Right ventricle myocardium inferior (tissue), 1 donor: Measurements from ENCODE around the gene SNRNP200. TPM values are rescaled to one million over a fixed set of nuclear protein-coding genes. Genes with fewer than 3 reads are reported as not detected.

ENCODE experiments used
- ATAC-seq: fragments of 200-7000 bp; cut with Tn5 transposase; one replicate; pipeline ENCODE4 v1.9.1; 2020; ENCODE audit warnings: mild to moderate bottlenecking, moderate library complexity
- DNase-seq: peaks from one replicate; pipeline ENCODE4 v3.0.0; 2021; ENCODE audit errors: missing footprints
- intact Hi-C: fragments of 100-400 bp; cut with DNase I; formaldehyde crosslinking; loops from one replicate; pipeline ENCODE4 v1.11.0; 2022
- total RNA-seq: library from RNA; stranded (reverse); fragmentation: NEBNext Ultra II Directional; extraction: Animal tissue kit (Norgen Biotek cat#: 25700); gene quantifications from one replicate; pipeline ENCODE4 v1.2.1, GENCODE V29; 2021
- donor health status: DM: no; HTN: yes; CAD: no; lungs with severe emphysema.

SNRNP200 gene
- total RNA-seq, 1 donor from 2014 or later, result 50.9 TPM

GRCh38 chr2:96326990-96327820, 21.9 kb upstream of the SNRNP200 start:
- no peak for DNase-seq
- no peak for ATAC-seq
- intact Hi-C loops, result no loop called here

- DNase-seq (no peak), ATAC-seq (no peak)
- intact Hi-C loops, result no loop called here
Observed at GRCh38 chr2:96326564-96326963, 21.2 kb upstream of the SNRNP200 start.

DNA sequence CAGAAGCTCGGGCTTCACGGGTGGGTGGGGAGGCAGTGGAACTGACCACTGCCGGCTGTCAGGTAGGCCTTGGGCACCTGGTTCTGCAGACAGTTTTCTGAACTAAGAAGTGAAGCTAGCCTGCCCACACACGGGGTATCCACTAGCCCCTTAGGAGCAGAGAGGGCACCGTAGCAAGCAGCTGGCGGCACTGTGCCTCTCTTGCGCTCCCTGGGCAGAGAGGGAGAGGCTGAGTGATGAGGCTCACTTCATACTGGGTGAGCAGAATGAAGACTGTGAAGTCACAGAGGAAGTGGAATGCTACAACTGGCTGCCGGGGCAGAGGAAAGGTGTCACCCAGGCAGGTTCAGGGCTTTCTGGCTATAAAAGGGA, 20.5 kb upstream of the SNRNP200 start:
- ATAC-seq (no peak), DNase-seq (no peak)
- intact Hi-C loops, result no loop called here

DNA sequence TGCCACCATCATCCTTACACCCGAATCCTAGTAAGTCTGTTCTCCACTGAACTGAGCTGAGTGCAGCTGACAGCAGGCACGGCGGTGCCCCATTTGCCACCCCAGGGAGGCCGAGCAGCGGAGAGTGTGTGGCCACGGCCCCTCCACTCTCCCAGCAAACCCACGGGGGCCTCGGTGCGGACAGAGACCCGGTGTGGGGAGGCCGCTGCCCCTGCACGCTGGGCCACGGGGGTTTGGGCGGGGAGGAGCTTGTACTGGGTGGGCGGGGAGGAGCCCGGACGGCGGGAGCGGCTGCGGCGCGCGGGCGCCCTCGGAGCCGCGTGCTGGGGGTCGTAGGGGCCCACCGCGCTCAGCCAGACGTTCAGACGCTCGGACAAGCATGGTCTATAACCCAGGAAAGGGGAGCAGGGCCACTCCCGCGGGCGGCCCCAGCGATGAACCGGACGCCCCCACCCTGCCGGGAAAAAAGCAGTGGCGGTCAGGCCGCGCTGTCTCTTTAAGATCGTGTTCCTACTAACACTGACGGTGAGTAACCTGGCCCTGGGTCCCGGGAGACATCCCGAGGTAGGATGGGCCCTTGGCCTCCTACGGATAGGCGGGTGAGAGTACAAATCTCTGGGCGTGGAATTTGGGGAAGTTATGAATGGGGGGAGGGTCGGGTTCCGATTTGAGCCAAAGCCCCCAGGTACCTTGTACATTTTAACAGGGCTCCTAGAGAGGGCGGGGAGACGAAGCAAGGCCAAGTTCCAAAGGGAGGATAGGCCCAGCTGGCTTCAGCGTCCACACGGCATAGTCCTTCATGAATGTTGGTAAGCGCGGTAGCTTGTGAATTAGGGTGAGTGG, 19.9 kb upstream of the SNRNP200 start, which contains the start of gene ITPRIPL1:
TSS of gene ITPRIPL1 (plus strand) at position 277 of the 843 bp plus-strand sequence. CDS start at position 800, 523 bp downstream.
- intact Hi-C loops, result no loop called here
- DNase-seq (peak; percentile 71), ATAC-seq (peak; percentile 35)

DNA sequence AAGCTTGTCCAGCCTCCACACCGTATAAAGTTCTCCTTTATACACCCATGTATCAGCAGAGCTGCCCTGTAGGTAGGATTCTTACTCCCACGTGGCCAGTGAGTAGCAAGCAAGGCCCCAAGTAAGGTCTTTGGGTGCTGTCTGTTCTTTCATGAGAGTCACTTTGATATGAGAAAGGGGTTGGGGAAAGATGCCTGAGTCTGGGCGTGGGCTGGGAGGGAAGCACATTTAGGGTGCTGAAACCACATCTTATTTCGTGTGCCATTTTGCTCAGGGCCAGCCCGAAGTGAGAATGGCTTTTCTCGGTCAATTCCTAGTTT, 19.3 kb upstream of the SNRNP200 start:
- no peak for ATAC-seq
- intact Hi-C loops, result no loop called here
- DNase-seq, result no peak

- ATAC-seq, result no peak
- DNase-seq, result no peak
- intact Hi-C loops, result no loop called here
Observed at GRCh38 chr2:96323849-96324248, 18.5 kb upstream of the SNRNP200 start.

GRCh38 chr2:96320728-96321622, 15.6 kb upstream of the SNRNP200 start:
- no peak for DNase-seq
- intact Hi-C loops, result no loop called here
- peak; percentile 45 for ATAC-seq

- intact Hi-C loops, result no loop called here
- ATAC-seq, result no peak
- no peak for DNase-seq
Observed at GRCh38 chr2:96320326-96320725, 15.0 kb upstream of the SNRNP200 start.

GRCh38 chr2:96319396-96319795, 14.1 kb upstream of the SNRNP200 start:
- no peak for DNase-seq
- no peak for ATAC-seq
- intact Hi-C loops, result no loop called here

GRCh38 chr2:96318723-96319122, 13.4 kb upstream of the SNRNP200 start:
- intact Hi-C loops, result no loop called here
- ATAC-seq (no peak), DNase-seq (no peak)

DNA sequence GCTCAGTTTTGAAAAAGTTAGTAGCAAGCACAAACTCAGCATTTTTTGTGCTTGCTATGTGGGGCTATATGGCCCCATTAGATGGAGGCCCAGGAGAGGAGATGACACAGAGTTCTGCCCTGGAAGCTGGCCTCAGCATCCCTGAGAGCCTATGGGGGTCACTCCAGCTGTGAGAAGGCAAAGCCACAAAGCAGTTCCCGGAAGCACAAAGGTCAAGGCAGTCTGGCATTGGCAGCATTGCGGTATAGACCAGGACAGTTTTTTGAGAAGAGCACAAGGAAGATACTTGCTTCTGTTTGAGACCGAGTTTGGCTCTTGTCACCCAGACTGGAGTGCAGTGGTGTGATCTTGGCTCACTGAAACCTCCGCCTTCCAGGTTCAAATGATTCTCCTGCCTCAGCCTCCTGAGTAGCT, 12.2 kb upstream of the SNRNP200 start:
- DNase-seq (no peak), ATAC-seq (no peak)
- intact Hi-C loops, result no loop called here

- no peak for ATAC-seq
- DNase-seq, result no peak
- intact Hi-C loops, result no loop called here
Observed at GRCh38 chr2:96316999-96317398, 11.7 kb upstream of the SNRNP200 start.

DNA sequence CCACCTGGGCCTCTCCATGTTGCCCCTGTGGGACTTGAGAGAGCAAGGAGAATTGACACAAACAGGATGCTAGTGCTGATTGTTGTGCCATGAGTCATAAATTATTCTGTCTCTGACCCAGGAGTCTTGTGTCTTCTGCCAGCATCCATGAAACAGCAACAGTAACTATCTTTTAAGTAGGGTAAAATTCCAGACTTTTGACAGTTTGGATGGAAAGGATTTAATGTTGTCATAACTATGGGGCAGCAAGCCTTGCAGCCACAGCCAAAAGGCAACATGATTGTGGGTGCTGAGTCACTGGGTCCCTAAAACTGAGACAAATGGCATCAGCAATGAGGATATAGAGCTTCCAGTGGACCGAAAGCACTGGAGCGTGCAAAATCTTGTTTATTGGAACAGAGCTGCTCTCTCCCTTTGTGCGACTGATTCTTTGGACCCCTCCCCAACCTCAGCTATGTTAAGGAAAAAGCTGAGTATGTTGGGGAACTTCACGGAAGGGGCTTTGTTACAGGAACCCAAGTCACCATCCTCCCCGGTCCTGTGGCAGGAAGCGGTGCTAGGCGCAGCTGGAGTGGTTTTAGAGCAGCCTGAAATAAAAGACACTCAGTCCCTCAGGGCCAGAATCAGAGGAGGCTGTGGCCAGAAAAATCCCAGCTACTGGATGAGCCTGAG, 10.2 kb upstream of the SNRNP200 start:
- no peak for DNase-seq
- intact Hi-C loops, result no loop called here
- no peak for ATAC-seq

- ATAC-seq (no peak), DNase-seq (no peak)
- intact Hi-C loops, result no loop called here
Observed at GRCh38 chr2:96315005-96315399, 9.7 kb upstream of the SNRNP200 start.

DNA sequence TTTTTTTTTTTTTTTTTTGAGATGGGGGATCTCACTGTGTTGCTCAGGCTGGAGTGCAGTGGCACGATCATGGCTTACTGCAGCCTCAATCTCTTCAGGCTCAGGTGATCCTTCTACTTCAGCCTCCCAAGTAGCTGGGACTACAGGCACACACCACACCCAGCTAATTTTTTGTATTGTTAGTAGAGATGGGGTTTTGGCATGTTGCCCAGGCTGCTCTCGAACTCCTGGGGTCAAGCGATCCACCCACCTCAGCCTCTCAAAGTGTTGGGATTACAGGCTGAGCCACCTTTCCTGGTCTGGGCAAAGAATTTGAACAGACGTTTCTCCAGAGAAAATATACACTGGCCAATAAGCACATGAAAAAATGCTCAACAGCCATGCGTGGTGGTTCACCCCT, 2.9 kb upstream of the SNRNP200 start:
- ATAC-seq (no peak), DNase-seq (no peak)
- intact Hi-C loops, result no loop called here

- intact Hi-C loops, result no loop called here
Observed at GRCh38 chr2:96306370-96306769, 1.0 kb upstream of the SNRNP200 start.

DNA sequence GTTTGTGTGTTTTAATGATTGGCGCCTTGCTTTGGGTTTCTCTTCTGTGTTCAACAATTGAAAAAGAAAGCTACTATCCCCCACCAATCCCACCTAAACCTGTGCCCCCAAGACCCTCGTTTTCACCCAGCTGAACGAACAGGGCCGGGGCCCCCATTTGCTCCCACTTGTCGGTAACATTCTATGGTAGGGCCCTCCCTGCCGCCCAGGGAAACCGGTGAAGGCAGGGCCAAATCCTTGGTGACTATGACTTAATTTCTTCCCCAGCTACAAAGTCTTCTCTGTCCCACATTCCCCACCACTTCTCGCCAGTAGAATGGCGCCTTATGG, 598 bp upstream of the SNRNP200 start:
- intact Hi-C loops, result loop anchor here (2.0 kb wide), 1 partner anchor 203 kb away; no protein-coding TSS in a partner anchor
- no peak for DNase-seq
- ATAC-seq, result no peak

More at GRCh38 chr2:96306370-96306769, 1.0 kb upstream of the SNRNP200 start:
- DNase-seq, result no peak
- no peak for ATAC-seq

DNA sequence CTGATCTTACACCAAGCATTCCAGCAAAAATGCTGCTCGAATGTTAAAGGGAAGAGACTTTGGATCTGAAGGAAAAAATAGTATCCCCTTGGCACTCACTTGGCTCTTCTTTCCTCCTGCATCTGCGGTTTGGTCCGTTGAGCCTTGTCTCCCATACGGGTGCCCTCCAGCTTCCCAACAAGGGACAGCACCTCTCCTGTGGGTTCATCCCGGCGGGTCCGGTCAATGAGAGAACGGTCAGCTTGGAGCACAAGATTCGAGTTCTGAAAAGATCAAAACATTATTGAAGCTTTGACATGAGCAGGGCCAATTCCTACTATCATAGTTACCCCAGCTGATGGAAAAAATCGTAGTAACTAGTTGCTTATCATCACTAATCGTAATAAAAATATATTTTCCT, 740 bp downstream of the SNRNP200 start:
- DNase-seq (no peak), ATAC-seq (no peak)
- intact Hi-C loops, result loop anchor here (2.0 to 5.0 kb wide), 2 partner anchors 37 to 204 kb away; partner anchors contain the start of genes CIAO1 and TMEM127
